Measurements from ENCODE around the gene SLC39A9.

SLC39A9 gene, protein sequence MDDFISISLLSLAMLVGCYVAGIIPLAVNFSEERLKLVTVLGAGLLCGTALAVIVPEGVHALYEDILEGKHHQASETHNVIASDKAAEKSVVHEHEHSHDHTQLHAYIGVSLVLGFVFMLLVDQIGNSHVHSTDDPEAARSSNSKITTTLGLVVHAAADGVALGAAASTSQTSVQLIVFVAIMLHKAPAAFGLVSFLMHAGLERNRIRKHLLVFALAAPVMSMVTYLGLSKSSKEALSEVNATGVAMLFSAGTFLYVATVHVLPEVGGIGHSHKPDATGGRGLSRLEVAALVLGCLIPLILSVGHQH

DNA sequence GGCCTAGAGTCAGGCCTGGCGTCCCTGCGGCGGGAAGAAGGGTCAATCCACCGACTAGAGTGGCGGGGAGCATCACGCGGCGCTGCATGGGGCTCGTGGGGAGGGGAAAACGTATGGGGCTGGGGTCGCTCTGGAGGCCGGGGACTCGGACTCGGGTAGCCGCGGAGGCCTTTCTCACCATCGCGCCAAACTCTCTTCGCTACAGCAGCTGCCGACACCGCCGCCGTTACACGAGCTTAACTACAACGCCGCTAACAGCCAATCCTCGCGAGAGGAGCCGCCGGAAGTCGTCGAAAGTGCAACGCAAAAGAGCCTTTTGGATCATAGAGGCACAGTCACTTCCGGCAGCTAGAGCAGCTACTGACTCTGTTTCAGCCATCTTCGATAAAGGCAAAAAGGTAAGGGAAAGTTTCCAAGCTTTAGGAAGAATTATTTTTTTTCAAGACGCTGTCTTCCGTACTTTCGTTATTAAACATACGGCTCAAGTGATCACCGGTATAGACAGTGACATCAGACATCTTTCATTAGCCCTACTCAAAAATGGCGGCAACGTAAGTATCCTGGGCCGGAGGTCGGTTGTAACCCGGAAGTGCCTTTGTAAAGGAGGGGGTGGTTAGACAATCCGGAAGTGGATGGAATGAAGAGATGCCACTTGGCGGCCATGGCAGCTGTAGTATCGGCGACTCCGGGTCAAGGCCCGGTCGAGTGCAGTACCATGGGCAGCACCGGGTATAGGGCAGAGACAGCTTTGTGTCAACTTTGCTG is at the start of gene SLC39A9, which contains the start of gene ERH:
TSS of gene SLC39A9 (plus strand) at position 640 of the 765 bp plus-strand sequence. CDS start 678 bp downstream, outside the sequence.
TSS of gene ERH (minus strand) at position 247 of the 765 bp plus-strand sequence. CDS start at position 181, 66 bp downstream.
- DNase-seq (ENCODE audit: low spot score): peak; percentile 73

DNA sequence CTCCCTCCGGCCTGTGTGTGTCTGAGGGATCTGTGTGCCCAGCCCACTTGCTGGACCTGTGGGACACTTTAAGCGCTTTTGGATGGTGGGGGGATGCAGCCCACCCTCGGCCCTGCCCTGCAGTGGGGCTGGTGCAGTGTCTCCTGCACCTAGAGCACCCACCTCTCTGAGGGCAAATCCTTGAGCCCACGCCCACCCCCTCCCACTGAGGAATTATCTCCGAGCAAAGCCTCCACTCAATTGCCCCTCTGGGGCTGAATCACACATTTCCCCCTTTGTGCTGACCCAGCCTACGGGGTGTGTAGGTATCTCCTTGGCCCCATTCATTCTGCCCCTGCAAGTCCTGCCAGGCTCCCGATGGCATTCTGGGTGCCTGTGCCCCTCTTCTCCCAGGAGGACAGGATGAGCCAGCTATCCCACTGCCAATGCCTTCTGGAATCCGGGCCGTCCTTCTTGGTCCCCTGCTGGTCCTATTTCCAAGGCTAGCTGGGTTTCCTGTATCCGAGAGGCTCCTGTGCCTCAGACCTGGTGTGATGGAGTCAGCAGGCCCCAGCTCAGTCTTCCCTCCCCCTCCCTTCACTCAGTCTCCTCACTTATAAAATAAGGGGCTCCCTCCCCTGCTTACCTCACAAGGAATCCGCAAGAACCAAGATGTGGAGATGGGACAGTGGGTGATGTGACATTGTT is 49.3 kb upstream of the SLC39A9 start:
- no peak for DNase-seq (ENCODE audit: low spot score)

DNA sequence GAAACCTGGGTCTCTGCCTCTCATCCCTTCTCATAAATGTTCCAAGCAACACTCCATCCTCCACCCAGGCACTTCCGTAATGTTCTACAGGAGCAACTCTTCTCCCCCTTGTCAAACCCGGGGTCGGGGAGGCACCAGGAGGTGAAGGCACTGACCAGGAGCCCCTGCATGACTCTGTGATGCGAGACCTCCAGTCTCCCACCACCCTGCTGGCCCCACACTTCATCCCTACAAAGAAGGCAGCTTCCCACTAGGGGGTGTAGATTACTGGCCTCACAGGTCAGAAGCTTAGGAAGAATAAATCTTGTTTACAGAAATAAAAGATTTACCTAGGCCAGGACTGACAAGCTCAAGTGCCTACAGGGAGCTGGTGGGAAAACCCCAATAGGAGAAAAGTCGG is 47.6 kb upstream of the SLC39A9 start:
- no peak for DNase-seq (ENCODE audit: low spot score)

DNA sequence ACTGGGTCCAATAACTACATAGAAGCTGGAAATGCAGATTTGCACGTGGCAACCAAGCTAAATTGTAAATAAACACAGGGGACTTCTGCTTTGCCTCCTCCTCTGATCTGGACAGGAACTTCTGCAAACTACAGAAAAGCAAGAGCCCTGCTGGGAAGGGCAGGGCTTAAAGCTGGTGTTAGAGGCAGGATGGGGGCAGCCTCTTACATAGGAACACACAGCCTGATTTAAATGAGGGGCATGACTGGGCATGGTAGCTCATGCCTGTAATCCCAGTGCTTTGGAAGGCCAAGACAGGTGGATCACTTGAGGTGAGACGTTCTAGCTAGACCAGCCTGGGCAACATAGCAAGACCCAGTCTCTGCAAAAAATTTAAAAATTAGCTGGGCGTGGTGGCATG is 47.1 kb upstream of the SLC39A9 start:
- DNase-seq (ENCODE audit: low spot score): no peak

DNA sequence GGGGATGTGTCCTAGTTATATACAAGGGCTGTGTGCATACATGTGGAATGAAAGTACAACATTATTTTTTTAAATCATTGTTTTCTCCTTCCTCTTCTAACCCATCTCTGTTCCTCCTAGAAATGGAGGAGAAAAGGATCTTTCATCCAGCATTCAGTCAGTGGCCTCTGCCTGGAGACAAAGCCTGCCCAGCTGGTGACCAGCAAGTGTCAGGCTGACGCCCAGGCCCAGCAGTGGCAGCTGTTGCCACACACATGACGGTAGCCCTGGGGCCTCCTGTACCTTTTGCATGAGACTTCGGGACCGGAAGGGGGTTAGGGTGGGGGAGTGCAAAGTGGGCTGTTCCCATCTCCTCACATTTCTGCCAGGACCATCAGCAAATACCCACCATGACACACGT is 46.6 kb upstream of the SLC39A9 start:
- DNase-seq (ENCODE audit: low spot score): no peak

DNA sequence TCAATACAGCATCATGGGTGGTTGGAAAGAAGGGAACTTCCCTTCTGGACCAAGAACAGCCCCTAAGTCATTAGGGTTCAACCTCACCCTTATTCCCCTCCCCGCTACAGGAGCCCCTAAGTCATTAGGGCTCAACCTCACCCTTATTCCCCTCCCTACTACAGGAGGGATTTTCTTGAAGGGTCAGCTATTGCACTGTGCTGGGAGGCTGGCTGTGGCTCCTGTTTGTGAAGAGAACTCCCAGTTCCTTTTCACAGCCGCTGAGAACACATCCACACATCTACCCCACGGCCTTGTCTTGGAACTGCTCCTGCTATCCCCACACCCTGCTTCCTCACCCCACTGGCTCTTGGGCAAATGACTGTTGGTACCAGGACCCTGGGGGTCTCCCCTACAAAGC is 45.3 kb upstream of the SLC39A9 start:
- no peak for DNase-seq (ENCODE audit: low spot score)

DNA sequence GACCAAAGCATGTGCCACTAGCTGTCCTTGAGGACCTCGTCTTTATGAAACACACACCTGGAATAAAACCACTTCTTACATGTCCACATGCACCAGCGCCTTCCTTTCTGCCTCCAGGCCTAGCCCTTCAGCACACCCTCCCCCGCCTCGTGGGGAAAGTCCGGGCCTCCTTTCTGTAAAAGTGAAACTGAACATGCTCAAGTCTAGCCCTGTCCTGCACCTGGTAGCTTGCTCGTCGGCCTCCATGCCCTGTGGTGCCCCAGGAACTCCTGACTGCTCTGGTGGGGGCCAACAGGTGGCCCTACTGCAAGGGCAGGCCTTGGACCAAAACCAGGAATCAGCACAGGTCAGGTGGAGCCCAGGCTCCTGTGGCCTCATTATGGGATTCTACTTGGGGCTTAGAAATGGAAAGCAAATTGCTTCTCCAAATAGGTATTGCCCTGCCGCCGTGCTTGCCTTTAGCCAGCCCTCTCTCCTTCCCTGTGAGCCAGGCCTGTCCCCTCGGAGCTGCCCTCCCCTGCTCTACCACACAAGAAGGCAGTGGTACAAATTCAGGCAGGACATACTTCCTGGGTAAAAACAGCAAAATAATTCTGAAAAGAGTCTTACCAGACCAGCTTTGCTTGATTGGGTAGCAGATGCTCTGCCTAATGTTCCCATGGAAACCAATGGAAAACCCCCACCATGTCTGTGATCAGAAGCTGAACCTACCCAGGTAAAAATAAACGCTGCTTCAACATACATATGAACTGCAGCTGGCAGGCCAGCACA is 43.9 kb upstream of the SLC39A9 start:
- DNase-seq (ENCODE audit: low spot score): no peak

DNA sequence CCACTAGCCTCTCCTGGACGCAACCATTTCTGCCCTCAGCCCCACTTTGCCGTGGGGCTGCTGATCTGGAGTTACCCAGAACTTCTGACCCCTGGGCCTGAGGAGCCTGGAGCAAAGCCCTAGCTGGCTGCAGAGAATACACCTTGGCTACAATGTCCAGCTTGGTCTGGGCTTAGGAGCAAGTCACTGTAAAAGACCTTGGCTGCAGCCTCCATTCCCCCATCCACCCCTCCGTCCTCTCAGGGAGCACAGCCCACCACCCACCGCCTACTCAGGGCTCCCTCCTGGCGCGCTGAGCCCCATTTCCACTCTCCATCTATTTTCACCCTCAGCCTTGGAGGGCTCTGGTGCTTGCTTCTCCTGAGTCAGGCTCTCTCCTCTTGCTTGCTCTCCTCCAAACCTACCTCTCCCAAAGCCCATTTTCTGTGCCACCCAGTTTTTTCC is 43.3 kb upstream of the SLC39A9 start:
- no peak for DNase-seq (ENCODE audit: low spot score)

DNA sequence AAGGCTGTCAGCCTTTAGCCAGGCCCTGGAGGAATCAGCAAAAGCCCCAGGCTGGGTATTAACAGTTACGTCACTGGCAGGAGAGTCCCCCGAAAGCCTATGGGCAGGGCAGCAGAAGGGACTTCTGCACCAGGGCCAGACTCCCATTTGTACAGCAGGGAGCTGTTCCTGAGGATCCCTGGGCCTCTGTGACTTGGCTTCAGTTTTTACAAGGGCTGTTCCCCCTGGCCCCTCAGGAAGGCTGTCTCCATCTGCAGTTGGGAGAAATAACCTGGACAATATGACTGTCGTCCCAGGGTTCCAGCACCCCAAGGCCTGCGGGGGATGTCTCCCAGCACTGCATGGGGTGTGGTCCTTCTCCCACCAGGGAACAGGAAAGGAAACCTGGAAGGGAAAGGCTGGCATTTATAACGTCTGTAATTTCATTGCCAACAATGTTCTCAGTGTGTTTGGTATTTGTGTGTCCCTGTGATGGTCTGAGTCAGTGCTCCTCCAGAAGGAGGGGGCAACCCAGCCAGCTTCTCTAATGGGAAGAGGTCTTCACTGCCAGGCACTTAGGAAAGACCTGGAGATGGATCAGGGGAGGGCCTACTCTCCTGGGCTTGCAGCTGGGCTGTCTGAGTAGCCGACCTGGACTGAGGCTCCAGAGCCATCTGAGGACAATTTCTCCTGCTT is 42.7 kb upstream of the SLC39A9 start:
- DNase-seq (ENCODE audit: low spot score): no peak

DNA sequence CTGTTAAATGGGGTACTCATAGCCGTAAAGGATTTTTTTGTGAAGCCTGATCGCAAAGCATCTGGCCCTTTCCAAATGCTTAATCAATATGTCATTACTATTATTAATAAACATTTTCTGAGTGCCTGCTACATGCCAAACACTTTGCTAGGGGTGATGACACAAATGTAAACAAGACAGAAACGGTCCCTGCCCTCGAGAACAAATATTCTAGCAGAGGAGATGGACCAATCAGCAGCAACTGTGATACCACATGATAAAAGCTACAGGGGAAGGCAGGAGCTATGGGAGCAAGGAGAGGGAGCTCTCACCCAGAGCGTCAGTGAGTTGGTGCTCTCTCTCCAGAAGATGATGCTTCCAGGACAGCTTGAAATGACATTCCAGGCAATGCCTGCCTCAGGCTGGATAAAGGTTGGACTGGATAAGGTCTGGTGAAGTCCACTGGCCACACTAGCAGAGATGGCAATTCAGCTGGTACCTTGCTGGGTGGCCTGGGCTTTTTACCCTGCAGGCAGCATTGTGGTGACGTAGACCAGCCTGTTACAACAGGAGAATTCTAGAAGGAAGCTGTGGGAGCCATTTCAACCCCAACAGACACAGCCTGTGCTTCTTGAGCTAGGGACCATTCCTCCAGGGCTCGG is 41.5 kb upstream of the SLC39A9 start:
- DNase-seq (ENCODE audit: low spot score): peak; percentile 41

DNA sequence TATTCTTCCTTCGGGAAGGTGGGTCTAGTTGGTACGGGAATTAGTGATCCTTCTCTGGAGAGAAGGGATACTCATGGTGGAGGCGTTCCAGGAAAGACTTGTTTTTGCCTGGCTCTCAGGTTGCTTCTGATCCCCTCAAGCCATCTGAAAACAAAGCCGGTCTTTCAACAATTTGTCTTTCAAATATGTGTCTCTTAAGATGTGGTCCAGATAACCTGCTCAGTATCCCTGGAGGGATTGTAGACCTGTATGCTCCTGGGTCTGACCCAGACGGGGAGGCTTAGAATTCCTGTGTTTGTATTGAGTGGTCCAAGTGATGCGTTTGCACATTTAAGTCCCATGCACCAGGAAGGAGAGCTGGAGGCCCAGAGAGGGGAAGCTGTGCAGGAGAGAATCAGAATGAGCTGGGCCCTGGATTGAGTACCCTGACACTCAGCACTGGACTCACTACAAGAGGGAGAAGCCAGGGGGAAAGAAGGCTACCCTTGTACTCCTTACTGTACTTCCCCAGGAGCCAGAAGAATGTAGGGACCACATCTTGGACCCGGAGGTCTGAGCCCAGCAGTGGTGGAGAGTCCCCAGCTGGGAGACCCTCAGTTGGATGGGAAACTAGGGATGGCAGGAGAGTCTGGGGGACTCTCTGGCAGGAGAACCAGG is 40.8 kb upstream of the SLC39A9 start:
- DNase-seq (ENCODE audit: low spot score): no peak

DNA sequence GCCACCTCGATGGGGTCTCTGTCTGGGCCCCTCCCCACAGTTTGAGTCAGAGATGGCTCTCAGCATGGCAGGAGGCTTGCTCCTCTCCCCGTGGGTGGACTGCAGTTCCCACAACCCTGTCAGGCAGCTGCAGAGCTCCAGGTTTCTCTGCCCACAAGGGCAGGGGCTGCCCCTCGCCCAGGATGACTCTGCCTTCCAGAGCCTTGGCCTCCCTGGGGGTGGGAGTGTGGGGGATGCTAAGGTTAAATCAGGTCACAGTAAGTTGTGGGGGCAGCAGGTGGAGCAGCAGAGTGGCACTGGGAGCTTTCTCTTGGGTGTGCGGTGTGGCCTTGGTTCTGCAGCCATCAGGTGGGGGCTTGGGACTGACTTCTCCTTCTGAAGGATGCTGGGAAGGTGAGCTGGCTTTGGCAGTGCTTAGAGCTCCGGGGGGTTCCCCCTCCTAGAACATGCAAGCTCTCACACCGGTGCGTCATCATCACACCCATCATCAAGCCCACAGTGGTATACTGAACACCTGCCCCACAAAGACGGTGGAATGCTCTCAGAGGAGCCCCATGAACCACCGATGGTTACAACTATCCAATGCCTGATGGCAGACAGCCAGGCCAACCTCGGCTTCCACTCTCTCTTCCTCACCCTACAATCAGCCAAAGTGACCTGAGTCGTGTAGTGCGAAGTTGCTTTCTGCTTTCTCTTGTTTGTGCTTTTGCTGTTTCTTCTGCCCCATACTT is 40.1 kb upstream of the SLC39A9 start:
- DNase-seq (ENCODE audit: low spot score): no peak

DNA sequence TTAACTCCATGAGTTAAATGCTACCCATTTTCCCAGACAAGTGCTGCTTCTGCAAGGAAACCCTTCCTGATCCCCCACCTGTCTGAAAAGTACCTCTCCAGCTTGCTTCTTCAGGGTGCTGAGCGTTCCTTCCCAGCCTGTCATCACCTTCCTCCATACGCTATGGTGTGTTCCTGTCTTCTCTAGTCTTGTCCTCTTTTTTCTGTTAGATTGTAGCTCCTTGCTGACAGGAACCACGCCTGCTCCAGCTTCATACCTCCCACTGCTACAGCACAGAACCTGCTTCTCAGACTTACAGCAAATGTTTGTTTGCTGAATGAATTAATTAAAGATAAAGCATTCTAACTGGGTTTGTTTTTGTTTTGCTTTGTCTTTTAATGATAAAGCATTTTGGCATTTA is 39.5 kb upstream of the SLC39A9 start:
- no peak for DNase-seq (ENCODE audit: low spot score)

DNA sequence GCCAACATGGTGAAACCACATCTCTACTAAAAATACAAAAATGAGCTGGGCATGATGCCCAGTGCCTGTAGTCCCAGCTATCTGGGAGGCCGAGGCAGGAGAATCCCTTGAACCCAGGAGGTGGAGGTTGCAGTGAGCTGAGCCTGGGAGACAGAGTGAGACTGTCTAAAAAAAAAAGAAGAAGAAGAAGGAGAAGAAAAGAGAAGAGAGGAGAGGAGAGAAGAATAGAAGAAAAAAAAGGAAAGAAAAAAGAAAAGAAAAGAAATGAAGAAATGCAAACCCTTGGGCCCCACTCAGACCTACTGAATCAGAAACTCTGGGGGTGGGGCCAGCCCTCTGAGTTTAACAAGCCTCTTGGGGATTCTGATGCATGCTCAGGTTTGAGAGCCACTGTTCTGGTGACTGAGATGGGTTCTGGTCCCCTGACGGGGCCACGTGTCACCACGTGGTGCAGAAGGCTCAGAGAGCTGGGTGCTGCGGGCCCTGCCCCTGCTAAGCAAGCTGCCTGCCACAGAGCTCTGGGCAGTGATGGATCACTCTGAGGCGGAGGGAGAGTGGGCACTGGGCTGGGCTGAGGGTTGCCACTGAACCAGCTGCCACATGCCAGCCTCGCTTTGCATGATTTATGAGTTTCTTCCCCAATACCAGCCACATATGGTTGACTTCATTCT is 37.9 kb upstream of the SLC39A9 start:
- DNase-seq (ENCODE audit: low spot score): no peak

DNA sequence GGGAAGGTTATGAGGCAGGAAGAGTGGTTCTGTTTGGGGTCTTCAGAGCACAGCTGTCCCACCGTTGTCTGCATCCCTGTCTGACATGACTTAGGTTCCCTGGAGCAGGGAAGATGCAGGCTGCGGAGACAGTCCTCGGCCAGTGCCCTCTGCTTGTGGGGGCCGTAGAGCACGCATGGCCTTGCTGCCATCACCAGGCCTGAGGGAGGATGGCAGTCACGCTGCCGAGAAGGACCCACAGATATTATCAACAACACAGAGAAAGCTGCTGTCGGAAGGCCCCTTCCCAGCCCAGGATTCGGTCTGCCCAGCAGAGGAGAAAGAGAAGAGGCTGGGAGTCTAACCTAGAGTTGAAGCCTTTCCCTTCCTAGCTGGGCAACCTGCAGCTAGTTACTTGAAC is 35.4 kb upstream of the SLC39A9 start:
- no peak for DNase-seq (ENCODE audit: low spot score)

DNA sequence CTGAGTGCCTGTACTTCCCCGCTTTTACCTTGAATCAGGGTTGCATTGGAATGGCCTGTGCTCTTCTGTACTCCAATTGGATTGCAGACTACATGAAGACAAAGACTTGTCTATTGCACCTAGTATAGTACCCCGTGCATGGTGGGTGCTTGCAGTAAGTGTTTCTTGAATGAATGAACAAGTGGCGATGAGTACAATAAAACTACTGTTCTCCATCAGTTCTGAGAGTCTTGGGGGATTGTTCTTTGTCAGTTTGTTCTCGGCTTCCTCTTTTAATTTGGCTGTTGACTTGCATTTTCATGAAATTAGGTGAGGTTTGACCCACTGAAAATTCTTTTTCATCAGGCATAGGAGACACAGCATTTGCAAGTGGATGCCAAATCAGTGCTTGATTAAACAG is 34.5 kb upstream of the SLC39A9 start:
- no peak for DNase-seq (ENCODE audit: low spot score)

DNA sequence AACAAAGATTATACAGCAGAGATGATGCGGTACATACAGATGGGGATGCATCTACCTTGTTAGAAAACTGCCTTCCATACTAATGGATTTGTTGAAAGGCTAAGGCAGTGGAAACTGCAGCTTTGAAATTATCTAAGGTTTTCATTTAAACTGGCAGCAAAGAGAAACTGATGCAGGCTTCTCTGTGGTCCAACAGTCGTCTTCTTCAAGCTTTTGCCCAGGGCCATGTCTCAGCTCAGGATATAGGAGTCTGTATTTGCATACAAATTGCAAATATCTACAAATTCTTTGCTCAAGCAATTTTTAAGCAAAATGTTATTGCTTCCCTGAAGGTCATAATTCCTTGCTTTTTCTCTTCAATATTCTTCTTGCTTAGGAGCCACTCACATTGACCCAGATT is 34.1 kb upstream of the SLC39A9 start:
- DNase-seq (ENCODE audit: low spot score): no peak

DNA sequence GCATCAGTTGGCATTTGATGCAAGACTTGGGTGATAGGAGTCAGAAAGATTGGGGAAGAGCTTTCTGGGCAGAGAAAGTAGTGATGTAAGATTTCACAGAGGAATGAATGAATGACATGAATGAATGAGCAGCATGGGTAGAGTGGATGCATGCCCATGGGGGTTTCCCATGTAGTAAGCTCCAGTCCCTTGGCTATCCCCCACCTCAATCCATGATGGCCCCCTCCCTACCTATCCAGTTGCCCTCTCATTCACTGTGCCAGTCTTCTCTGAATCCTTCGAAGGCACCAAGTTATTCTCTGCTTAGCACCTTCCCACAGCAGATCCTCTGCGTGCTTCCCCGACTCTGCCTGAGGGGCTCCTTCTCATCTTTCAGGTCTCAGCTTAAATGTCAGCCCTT is 32.4 kb upstream of the SLC39A9 start:
- no peak for DNase-seq (ENCODE audit: low spot score)

DNA sequence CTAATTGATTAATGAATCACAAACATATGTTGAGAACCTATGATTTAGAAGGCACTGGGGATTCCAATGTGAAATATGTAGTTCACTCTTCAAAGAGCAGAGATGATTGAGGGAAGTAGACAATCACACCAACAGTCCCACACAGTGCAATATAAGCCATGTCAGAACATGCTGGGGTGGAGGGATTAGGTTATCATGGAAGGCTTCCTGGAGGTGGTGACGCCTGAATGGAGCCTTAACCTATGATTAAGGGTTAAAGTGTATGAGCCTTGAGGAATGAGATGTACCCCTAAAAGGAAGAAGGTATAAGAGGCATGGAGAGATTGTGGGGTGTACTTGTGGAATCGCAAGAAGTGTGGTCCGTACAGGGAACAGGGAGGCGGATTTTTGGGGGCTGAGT is 31.7 kb upstream of the SLC39A9 start:
- DNase-seq (ENCODE audit: low spot score): no peak
